NCI-H2196 (cell line): ENCODE measurements around the gene SLC18A2.
A peak's percentile ranks its signal among the peaks of the same experiment; 100 is the strongest.

Experiments
- DNase-seq: peaks from one replicate; lab custom pipeline; 2025; ENCODE audit not compliant: unreplicated experiment; lab: John Stamatoyannopoulos, UW

SLC18A2 gene

GRCh38 chr10:117306674-117307073 lies 65.8 kb downstream of the SLC18A2 start:
- DNase-seq: no peak

- no peak for DNase-seq
Observed at GRCh38 chr10:117311261-117311660, 70.3 kb downstream of the SLC18A2 start.

- no peak for DNase-seq
Observed at GRCh38 chr10:117312430-117312829, 71.5 kb downstream of the SLC18A2 start.

- DNase-seq: no peak
Observed at GRCh38 chr10:117313641-117314040, 72.7 kb downstream of the SLC18A2 start.

GRCh38 chr10:117316701-117317100 lies 75.8 kb downstream of the SLC18A2 start:
- DNase-seq: no peak

- DNase-seq: no peak
Observed at GRCh38 chr10:117318909-117319308, 78.0 kb downstream of the SLC18A2 start.

GRCh38 chr10:117320050-117320665 lies 79.2 kb downstream of the SLC18A2 start:
- DNase-seq: peak; percentile 4

GRCh38 chr10:117322260-117322659 lies 81.3 kb downstream of the SLC18A2 start:
- no peak for DNase-seq

GRCh38 chr10:117324367-117324766 lies 83.5 kb downstream of the SLC18A2 start:
- DNase-seq: no peak

GRCh38 chr10:117327262-117327661 lies 86.3 kb downstream of the SLC18A2 start:
- no peak for DNase-seq
